ENCODE data around the gene THAP12.

Gene THAP12

DNA sequence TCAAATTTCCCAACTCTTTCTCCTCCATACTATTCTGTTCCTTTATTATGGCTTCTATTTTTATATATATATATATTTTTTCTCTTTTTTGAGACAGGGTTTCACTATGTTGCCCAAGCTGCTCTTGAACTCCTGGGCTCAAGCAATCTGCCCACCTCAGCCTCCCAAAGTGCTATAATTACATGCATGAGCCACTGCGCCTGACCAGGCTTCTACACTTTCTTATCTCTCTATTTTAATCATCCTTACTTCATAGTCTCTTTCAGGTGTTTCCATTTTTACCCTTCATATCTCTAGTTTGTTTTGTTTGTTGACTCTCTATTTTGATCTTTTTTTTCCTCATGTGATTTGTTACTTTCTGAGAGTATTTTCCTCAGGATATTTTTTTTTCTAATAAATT is 20.0 kb upstream of the THAP12 start:
- Histone ChIP-seq H3K9me3 (ENCODE audit: insufficient read depth, low read depth, low read length) (no peaks in the 10 kb centered on the region), H3K27ac (ENCODE audit: low read depth, low read length) (no peak overlapping the region), H3K4me1 (ENCODE audit: insufficient read depth, low read length) (no peaks in the 10 kb centered on the region), H3K36me3 (ENCODE audit: insufficient read depth, low read length) (no peaks in the 10 kb centered on the region), H3K4me3 (ENCODE audit: low read length) (no peak overlapping the region), H3K9ac (ENCODE audit: low read depth, low read length) (no peak overlapping the region), H3K27me3 (ENCODE audit: insufficient read depth, low read length) (no peaks in the 10 kb centered on the region)
- WGBS, result 94% methylated on average over 1 of the region's 1 CpG

DNA sequence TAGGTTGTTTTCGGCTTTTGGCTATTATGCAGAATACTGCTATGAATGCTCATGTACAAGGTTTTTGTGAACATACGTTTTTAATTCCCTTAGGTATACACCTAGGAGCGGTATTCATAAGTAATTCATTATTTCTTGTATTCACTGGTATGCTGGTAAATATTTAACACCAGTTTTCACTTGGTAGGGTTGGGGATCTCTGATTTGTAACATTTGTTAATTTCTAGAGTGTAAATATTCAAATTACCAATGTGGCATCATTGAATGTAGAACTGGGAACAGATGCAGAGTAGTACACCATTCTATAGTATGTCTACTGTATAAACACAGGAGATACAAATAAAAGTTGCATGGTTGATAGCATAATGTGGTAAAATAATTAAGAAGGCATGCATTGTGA is 16.5 kb upstream of the THAP12 start:
- H3K27ac ChIP-seq (ENCODE audit: low read depth, low read length), result no peak overlapping the region
- H3K4me1 ChIP-seq (ENCODE audit: insufficient read depth, low read length), result no peaks in the 10 kb centered on the region
- H3K27me3 ChIP-seq (ENCODE audit: insufficient read depth, low read length), result no peaks in the 10 kb centered on the region
- H3K36me3 ChIP-seq (ENCODE audit: insufficient read depth, low read length), result no peaks in the 10 kb centered on the region
- H3K4me3 ChIP-seq (ENCODE audit: low read length), result no peak overlapping the region
- no peaks in the 10 kb centered on the region for H3K9me3 ChIP-seq (ENCODE audit: insufficient read depth, low read depth, low read length)
- H3K9ac ChIP-seq (ENCODE audit: low read depth, low read length), result no peak overlapping the region
- WGBS, result 89% methylated on average over 3 of the region's 3 CpGs

DNA sequence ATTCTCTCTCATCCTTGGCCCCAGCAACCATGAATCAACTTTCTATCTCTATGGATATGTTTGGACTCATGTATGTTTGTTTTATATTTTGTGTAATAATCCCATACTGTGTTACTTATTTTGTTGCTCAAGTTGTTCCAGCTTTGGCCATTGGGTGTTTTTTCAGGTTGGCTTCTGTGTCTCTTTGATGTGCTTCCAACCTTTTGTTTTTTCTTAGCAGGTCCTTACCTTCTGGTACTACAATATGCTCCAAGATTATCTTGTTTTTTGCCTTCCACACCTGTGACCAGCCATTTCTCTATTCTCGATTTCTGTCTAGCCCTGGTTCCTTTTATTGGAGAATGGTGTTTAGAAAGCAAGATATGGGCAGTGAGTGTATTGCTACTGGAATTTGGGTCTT is 14.4 kb upstream of the THAP12 start:
- no peak overlapping the region for H3K27ac ChIP-seq (ENCODE audit: low read depth, low read length)
- no peaks in the 10 kb centered on the region for H3K4me1 ChIP-seq (ENCODE audit: insufficient read depth, low read length)
- no peaks in the 10 kb centered on the region for H3K9me3 ChIP-seq (ENCODE audit: insufficient read depth, low read depth, low read length)
- no peak overlapping the region for H3K4me3 ChIP-seq (ENCODE audit: low read length)
- H3K9ac ChIP-seq (ENCODE audit: low read depth, low read length), result no peak overlapping the region
- H3K36me3 ChIP-seq (ENCODE audit: insufficient read depth, low read length), result no peaks in the 10 kb centered on the region
- H3K27me3 ChIP-seq (ENCODE audit: insufficient read depth, low read length), result no peaks in the 10 kb centered on the region
- 100% methylated on average over 1 of the region's 1 CpG for WGBS

DNA sequence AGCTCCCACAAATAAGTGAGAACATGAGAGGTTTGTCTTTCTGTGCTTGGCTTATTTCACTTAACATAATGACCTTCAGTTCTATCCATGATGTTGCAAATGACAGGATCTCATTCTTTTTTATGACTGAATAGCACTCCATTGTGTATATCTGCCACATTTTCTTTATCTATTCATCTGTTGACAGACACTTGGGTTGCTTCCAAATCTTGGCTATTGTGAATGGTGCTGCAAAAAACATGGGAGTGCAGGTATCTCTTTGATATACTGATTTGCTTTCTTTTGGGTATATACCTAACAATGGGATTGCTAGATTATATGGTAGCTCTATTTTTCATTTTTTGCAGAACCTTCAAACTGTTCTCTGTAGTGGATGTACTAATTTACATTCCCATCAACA is 13.5 kb upstream of the THAP12 start:
- Histone ChIP-seq H3K27ac (ENCODE audit: low read depth, low read length) (no peak overlapping the region), H3K9ac (ENCODE audit: low read depth, low read length) (no peak overlapping the region), H3K4me3 (ENCODE audit: low read length) (no peak overlapping the region), H3K27me3 (ENCODE audit: insufficient read depth, low read length) (no peaks in the 10 kb centered on the region), H3K9me3 (ENCODE audit: insufficient read depth, low read depth, low read length) (no peaks in the 10 kb centered on the region), H3K4me1 (ENCODE audit: insufficient read depth, low read length) (no peaks in the 10 kb centered on the region), H3K36me3 (ENCODE audit: insufficient read depth, low read length) (no peaks in the 10 kb centered on the region)

DNA sequence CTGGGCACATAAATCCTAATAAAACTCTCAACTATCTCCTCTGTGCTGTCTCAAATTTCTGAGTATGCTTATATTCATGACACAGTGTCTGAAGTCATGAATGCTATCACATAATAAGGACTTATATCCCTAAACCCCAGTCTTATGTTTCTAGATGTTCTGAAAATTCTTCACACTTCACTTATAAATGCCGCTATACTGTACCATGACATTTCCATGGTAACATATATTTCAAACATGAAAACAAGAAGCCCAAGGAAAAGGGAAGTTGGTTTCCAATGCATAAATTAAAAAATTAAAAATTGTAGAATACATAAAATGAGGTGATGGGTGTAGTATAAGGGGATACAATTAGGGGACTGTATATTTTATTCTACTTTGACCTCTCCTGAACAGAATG is 11.9 kb upstream of the THAP12 start:
- Histone ChIP-seq H3K36me3 (ENCODE audit: insufficient read depth, low read length) (no peaks in the 10 kb centered on the region), H3K9me3 (ENCODE audit: insufficient read depth, low read depth, low read length) (no peaks in the 10 kb centered on the region), H3K4me1 (ENCODE audit: insufficient read depth, low read length) (no peaks in the 10 kb centered on the region), H3K27ac (ENCODE audit: low read depth, low read length) (no peak overlapping the region), H3K27me3 (ENCODE audit: insufficient read depth, low read length) (no peaks in the 10 kb centered on the region), H3K9ac (ENCODE audit: low read depth, low read length) (no peak overlapping the region), H3K4me3 (ENCODE audit: low read length) (no peak overlapping the region)
- 83% methylated on average over 1 of the region's 1 CpG for WGBS

DNA sequence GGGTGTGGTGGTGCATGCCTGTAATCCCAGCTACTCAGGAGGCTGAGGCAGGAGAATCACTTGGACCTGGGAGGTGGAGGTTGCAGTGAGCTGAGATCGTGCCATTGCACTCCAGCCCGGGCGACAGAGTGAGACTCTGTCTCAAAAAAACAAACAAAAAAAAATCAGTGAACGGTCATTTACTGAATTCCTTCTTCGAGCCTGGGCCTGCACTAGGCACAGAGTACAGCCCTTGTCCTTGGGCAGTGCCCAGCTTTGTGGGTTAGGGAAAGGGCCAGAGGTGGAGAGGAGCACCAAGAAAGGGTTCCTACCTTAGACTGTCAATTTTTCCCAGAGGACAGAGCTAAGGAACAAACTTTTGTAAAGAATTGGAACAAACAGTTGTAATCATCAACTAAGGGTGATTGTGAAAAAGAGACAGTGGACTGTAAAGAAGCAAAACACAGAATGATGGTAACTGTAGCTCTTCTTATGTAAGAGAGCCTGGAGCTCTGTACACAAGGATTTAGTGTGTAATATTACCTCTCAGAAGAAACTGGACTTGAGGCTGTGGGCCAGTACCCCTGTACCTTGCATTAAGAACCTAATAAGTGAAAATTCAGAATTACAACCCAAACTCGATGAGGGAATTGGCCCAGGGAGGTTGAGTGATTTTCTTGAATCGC is 11.0 kb upstream of the THAP12 start:
- Histone ChIP-seq H3K27ac (ENCODE audit: low read depth, low read length) (no peak overlapping the region), H3K9ac (ENCODE audit: low read depth, low read length) (no peak overlapping the region), H3K4me1 (ENCODE audit: insufficient read depth, low read length) (no peaks in the 10 kb centered on the region), H3K36me3 (ENCODE audit: insufficient read depth, low read length) (no peaks in the 10 kb centered on the region), H3K9me3 (ENCODE audit: insufficient read depth, low read depth, low read length) (no peaks in the 10 kb centered on the region), H3K4me3 (ENCODE audit: low read length) (no peak overlapping the region), H3K27me3 (ENCODE audit: insufficient read depth, low read length) (no peaks in the 10 kb centered on the region)
- WGBS, result 95% methylated on average over 7 of the region's 7 CpGs

DNA sequence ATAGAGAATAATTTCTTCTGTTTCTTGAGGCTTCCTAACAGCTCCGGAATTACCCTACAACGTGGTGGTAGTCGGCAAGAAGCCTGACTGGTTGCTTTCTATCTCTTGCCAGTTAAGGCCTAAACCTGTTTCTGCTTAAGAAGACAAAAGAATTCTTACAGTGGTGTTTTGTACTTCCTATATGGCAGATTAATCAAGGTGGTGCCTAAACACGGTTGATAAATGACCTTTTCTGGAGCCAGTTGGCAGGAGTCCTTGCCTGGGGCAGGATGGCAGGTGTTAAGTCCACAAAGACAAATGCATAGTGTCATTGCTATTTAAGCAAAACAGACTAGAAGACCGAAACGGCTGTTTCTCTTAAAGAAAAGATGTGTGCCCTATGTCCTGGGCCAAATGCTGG is 10.1 kb upstream of the THAP12 start:
- Histone ChIP-seq H3K4me1 (ENCODE audit: insufficient read depth, low read length) (peaks cover 5% of the 10 kb centered on the region; the same call in 1 of the 2 replicates), H3K4me3 (ENCODE audit: low read length) (no peak overlapping the region), H3K9ac (ENCODE audit: low read depth, low read length) (no peak overlapping the region), H3K36me3 (ENCODE audit: insufficient read depth, low read length) (no peaks in the 10 kb centered on the region), H3K9me3 (ENCODE audit: insufficient read depth, low read depth, low read length) (no peaks in the 10 kb centered on the region), H3K27ac (ENCODE audit: low read depth, low read length) (no peak overlapping the region), H3K27me3 (ENCODE audit: insufficient read depth, low read length) (no peaks in the 10 kb centered on the region)
- 91% methylated on average over 6 of the region's 6 CpGs for WGBS

DNA sequence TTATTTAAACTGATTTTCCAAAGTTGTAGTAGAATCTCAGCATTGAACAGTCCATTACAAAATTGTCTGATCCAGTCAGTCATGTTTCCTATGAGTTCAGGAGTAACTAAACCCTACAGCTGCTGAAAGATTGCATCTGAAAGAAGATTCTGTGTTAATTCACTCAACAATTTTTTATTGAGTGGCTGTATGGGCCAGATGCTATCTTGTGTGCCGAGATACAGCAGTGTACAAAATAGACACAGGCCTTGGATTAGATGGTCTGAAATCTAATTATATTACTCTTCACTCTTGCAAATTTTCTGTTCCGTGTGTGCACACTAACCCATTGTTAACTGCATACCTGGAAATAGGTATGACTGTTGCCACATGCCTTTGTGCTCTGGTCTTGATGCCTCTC is 7.5 kb upstream of the THAP12 start:
- H3K27ac ChIP-seq (ENCODE audit: low read depth, low read length), result no peak overlapping the region
- peaks cover 6% of the 10 kb centered on the region; the same call in 1 of the 2 replicates for H3K36me3 ChIP-seq (ENCODE audit: insufficient read depth, low read length)
- no peak overlapping the region for H3K4me3 ChIP-seq (ENCODE audit: low read length)
- H3K9me3 ChIP-seq (ENCODE audit: insufficient read depth, low read depth, low read length), result no peaks in the 10 kb centered on the region
- no peak overlapping the region for H3K9ac ChIP-seq (ENCODE audit: low read depth, low read length)
- no peaks in the 10 kb centered on the region for H3K27me3 ChIP-seq (ENCODE audit: insufficient read depth, low read length)
- H3K4me1 ChIP-seq (ENCODE audit: insufficient read depth, low read length), result peaks cover 11% of the 10 kb centered on the region; the same call in 1 of the 2 replicates
- 97% methylated on average over 2 of the region's 2 CpGs for WGBS

DNA sequence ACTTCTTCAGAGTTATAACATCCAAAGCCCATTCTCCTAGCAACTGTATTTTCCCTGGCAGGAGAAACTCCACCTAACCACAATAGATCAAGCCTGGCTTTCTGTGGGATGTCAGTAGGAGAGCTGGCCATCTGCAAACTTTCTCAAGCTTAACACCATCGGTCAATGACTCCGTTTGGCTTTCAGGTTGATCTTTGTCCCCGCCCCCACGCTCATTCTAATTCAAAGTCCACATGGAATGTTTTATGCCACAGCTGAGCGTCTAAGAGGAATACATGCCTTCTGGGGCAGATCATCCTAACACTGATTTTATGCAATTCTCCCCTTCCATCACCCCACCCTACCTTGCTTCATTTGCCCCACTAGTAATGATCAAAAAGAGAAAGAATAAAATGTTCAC is 5.0 kb upstream of the THAP12 start:
- Histone ChIP-seq H3K9ac (ENCODE audit: low read depth, low read length) (no peak overlapping the region), H3K9me3 (ENCODE audit: insufficient read depth, low read depth, low read length) (no peaks in the 10 kb centered on the region), H3K36me3 (ENCODE audit: insufficient read depth, low read length) (peaks cover 6% of the 10 kb centered on the region; the same call in 1 of the 2 replicates), H3K27ac (ENCODE audit: low read depth, low read length) (no peak overlapping the region; the same call in 1 of the 2 replicates), H3K4me3 (ENCODE audit: low read length) (no peak overlapping the region), H3K27me3 (ENCODE audit: insufficient read depth, low read length) (no peaks in the 10 kb centered on the region), H3K4me1 (ENCODE audit: insufficient read depth, low read length) (peaks cover 19% of the 10 kb centered on the region)
- 59% methylated on average over 5 of the region's 5 CpGs for WGBS

DNA sequence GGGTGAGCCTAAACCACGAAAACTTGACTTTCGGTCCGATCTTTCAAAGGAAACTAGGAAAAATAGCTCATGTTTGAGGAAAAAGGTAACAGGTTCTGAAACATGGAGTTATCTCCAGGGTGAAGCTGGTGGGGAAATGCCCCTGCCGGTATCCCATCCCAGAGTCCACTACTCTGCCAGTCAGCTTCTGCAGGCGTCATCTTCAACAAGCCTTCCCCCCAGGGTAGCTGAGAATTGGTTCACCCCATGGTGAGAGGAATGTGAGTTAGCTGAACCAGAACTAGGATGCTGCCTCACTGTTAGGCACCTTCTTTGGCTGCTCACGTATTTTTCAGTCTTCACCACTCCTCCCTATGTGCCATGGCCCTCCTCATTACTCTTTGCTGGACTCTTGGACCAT is 1.3 kb upstream of the THAP12 start:
- H3K9ac ChIP-seq (ENCODE audit: low read depth, low read length), result no peak overlapping the region
- H3K27ac ChIP-seq (ENCODE audit: low read depth, low read length), result no peak overlapping the region
- peaks cover 26% of the 10 kb centered on the region for H3K4me1 ChIP-seq (ENCODE audit: insufficient read depth, low read length)
- no peaks in the 10 kb centered on the region for H3K9me3 ChIP-seq (ENCODE audit: insufficient read depth, low read depth, low read length)
- no peaks in the 10 kb centered on the region for H3K27me3 ChIP-seq (ENCODE audit: insufficient read depth, low read length)
- H3K4me3 ChIP-seq (ENCODE audit: low read length), result peak overlapping the region; percentile 85
- 82% methylated on average over 6 of the region's 6 CpGs for WGBS
- H3K36me3 ChIP-seq (ENCODE audit: insufficient read depth, low read length), result peaks cover 6% of the 10 kb centered on the region; the same call in 1 of the 2 replicates

DNA sequence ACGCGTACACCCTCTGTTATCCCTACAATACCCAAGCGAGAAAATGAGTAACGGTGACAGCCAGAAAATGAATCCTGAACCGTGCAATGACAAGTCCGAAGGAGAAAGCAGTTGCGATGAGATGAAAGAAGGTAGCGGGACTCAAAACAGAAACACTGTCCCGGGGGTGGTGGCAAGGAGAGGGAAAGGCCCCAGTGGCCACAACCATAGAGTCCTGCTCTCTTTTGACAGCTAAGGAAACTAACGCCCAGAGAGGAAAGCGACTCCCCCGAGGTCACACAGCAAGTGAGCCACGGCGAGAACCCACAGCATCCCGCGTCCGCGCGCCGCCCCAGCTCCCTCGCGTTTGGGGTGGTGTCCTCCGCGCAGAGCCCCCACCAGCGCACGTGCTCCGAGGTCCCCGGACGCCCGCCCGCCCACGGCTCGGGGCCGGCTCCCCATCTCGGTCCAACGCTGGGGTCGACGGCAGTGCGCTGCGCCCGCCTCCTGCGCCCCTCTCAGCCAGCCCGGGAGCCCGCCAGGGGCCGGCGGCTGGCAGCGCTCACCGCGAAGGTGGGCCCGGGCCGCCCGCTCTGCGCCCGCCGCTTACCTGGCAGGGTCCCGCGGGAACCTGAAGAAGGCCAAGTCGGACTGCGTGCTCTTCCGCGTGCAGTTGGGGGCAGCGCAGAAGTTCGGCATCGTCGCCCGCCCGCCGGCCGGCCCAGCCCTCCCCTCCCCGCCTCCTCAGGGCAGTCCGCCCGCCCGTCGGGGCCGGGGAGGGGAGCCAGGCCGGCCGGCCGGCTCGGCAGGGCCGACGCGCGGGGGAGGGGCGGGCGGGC is 564 bp downstream of the THAP12 start:
- peak overlapping the region; percentile 85 for H3K4me3 ChIP-seq (ENCODE audit: low read length)

More for the DNA sequence above, 564 bp downstream of the THAP12 start:
- Histone ChIP-seq H3K36me3 (ENCODE audit: insufficient read depth, low read length) (peaks cover 6% of the 10 kb centered on the region; the same call in 1 of the 2 replicates), H3K4me1 (ENCODE audit: insufficient read depth, low read length) (peaks cover 16% of the 10 kb centered on the region), H3K27ac (ENCODE audit: low read depth, low read length) (peak overlapping the region; percentile 56), H3K9ac (ENCODE audit: low read depth, low read length) (peak overlapping the region; percentile 74), H3K27me3 (ENCODE audit: insufficient read depth, low read length) (no peaks in the 10 kb centered on the region), H3K9me3 (ENCODE audit: insufficient read depth, low read depth, low read length) (no peaks in the 10 kb centered on the region)
- under 1% methylated on average over 77 of the region's 85 CpGs for WGBS
